Measurements from ENCODE around the gene CPM. TPM values are rescaled to one million over a fixed set of nuclear protein-coding genes. Genes with fewer than 3 reads are reported as not detected.
A peak's percentile ranks its signal among the peaks of the same experiment; 100 is the strongest.

Gene CPM
- total RNA-seq, 1 donor from 2014 or later = 41.7 TPM

- TF ChIP-seq, protein P1, sequence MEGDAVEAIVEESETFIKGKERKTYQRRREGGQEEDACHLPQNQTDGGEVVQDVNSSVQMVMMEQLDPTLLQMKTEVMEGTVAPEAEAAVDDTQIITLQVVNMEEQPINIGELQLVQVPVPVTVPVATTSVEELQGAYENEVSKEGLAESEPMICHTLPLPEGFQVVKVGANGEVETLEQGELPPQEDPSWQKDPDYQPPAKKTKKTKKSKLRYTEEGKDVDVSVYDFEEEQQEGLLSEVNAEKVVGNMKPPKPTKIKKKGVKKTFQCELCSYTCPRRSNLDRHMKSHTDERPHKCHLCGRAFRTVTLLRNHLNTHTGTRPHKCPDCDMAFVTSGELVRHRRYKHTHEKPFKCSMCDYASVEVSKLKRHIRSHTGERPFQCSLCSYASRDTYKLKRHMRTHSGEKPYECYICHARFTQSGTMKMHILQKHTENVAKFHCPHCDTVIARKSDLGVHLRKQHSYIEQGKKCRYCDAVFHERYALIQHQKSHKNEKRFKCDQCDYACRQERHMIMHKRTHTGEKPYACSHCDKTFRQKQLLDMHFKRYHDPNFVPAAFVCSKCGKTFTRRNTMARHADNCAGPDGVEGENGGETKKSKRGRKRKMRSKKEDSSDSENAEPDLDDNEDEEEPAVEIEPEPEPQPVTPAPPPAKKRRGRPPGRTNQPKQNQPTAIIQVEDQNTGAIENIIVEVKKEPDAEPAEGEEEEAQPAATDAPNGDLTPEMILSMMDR (conservative IDR thresholded peaks at IDR 0.05; ENCODE audit: low read depth, low read length) = no peak
- no peak for DNase-seq (ENCODE audit: low read depth)
- peak overlapping the region; percentile 62 for H3K4me3 ChIP-seq (ENCODE audit: low read depth, low read length)
Observed at GRCh38 chr12:68930178-68930577, 2.8 kb downstream of the CPM start.

DNA sequence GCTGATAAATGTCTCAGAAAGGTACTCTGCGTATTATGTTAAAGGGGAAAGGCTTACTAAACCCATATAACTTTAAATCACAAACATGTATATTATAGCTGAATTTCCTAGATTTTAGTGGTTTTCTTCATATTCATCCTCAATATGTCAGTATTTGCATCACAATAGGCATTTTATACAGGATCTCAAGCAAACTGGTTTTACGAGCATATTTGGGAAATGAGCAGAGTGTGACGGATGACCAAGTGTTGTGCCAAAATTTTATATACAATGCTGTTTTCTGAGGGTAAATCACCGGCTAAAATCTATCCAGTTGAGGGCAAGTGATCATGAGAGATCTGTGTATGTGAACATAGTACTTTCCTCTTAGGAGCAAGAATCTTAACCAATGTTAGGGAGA lies 8.4 kb downstream of the CPM start:
- TF ChIP-seq, protein P1 (conservative IDR thresholded peaks at IDR 0.05; ENCODE audit: low read depth, low read length) = no peak
- no peak for DNase-seq (ENCODE audit: low read depth)

DNA sequence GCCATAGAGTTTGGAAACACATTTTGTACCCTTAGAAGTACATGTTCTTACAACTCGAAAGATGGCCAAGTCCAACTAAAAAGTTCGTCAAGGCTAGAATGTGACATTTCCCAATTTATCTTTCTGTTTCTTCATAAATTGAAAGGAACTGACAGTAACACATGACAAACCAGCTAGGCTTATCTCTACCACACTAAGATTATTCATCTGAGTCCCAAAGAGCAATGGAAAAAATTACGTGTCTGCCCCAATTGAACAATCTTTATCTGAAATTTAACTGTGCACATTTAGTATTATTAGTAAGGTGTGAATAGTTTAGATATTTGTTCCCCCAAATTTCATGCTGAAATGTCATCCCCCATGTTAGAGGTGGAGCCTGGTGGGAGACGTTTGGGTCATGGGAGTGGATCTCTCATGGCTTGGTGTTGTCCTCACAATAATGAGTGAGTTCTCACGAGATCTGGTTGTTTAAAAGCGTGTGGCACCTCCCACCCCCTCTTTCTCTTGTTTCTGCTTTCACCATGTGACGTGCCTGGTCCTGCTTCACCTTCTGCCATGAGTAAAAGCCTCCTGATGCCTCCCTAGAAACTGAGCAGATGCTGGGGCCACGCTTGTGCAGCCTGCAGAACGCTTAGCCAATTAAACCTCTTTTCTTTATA lies 13.3 kb downstream of the CPM start:
- TF ChIP-seq, protein P1 (conservative IDR thresholded peaks at IDR 0.05; ENCODE audit: low read depth, low read length) = no peak
- no peak overlapping the region for H3K4me3 ChIP-seq (ENCODE audit: low read depth, low read length)
- no peak for DNase-seq (ENCODE audit: low read depth)

More for the DNA sequence above, 8.4 kb downstream of the CPM start:
- H3K4me3 ChIP-seq (ENCODE audit: low read depth, low read length) = no peak overlapping the region

- TF ChIP-seq, protein P1 (conservative IDR thresholded peaks at IDR 0.05; ENCODE audit: low read depth, low read length) = no peak
- H3K4me3 ChIP-seq (ENCODE audit: low read depth, low read length) = no peak overlapping the region
- DNase-seq (ENCODE audit: low read depth) = no peak
Observed at GRCh38 chr12:68918960-68919359, 14.0 kb downstream of the CPM start.

- DNase-seq (ENCODE audit: low read depth) = no peak
- no peak overlapping the region for H3K4me3 ChIP-seq (ENCODE audit: low read depth, low read length)
- TF ChIP-seq, protein P1 (conservative IDR thresholded peaks at IDR 0.05; ENCODE audit: low read depth, low read length) = no peak
Observed at GRCh38 chr12:68915055-68915454, 17.9 kb downstream of the CPM start.

DNA sequence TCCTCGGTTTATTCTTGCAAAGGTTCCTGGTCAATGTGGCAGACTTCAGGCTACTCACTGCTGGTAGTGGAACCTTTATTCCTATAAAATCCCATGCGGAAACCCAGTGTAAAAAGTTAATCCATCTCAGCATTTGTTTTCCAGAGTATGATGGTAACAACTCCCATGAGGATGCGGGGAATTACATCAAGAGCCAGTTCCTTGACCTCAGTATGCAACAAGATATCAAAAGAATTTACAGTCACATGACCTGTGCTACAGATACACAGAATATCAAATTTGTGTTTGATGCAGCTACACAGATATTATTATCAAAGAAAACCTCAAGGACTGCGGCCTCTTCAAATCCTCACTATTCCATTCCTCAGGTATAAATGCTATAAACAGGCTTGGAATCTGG lies 19.3 kb downstream of the CPM start:
- TF ChIP-seq, protein P1 (conservative IDR thresholded peaks at IDR 0.05; ENCODE audit: low read depth, low read length) = no peak
- no peak overlapping the region for H3K4me3 ChIP-seq (ENCODE audit: low read depth, low read length)
- DNase-seq (ENCODE audit: low read depth) = no peak

- DNase-seq (ENCODE audit: low read depth) = no peak
- H3K4me3 ChIP-seq (ENCODE audit: low read depth, low read length) = no peak overlapping the region
- TF ChIP-seq, protein P1 (conservative IDR thresholded peaks at IDR 0.05; ENCODE audit: low read depth, low read length) = peak; percentile 29
Observed at GRCh38 chr12:68912916-68913315, 20.1 kb downstream of the CPM start.
